Activated T-cell treated with anti-CD3 and anti-CD28 coated beads for 1 hour (primary cell): ENCODE results near the gene MTFP1.
"Not testable (repeated sequence)": the region's sequence is repeated elsewhere in the genome, so short reads cannot be mapped to it uniquely, and the experiment has no call there.

ENCODE experiments used
- DNase-seq: peaks from one replicate; pipeline ENCODE4 v3.0.0-alpha.2; 2020; ENCODE audit warnings: low read depth

Gene MTFP1

GRCh38 chr22:30425616-30426387 is at the start of gene MTFP1:
Gene MTFP1, plus strand, starts transcription at chr22:30425768. Its CDS starts 112 bp downstream, at chr22:30425880.
- DNase-seq = no peak

- no peak for DNase-seq
Observed at GRCh38 chr22:30380011-30380410, 45.6 kb upstream of the MTFP1 start.

- no peak for DNase-seq
Observed at GRCh38 chr22:30381264-30381663, 44.3 kb upstream of the MTFP1 start.

- no peak for DNase-seq
Observed at GRCh38 chr22:30382340-30382739, 43.2 kb upstream of the MTFP1 start.

- DNase-seq = no peak
Observed at GRCh38 chr22:30383061-30383460, 42.5 kb upstream of the MTFP1 start.

GRCh38 chr22:30385942-30386341 is 39.6 kb upstream of the MTFP1 start:
- DNase-seq = no peak

- DNase-seq = no peak
Observed at GRCh38 chr22:30386608-30386959, 39.0 kb upstream of the MTFP1 start.

- DNase-seq = peak; percentile 72
Observed at GRCh38 chr22:30386960-30387827, 38.4 kb upstream of the MTFP1 start, which contains the start of gene RNF215. Gene RNF215, minus strand, starts transcription at chr22:30387411. Its CDS starts 98 bp downstream, at chr22:30387313.

GRCh38 chr22:30390974-30391691 is 34.4 kb upstream of the MTFP1 start:
- peak; percentile 70 for DNase-seq

GRCh38 chr22:30392661-30393321 is 32.8 kb upstream of the MTFP1 start:
- no peak for DNase-seq

- DNase-seq = no peak
Observed at GRCh38 chr22:30393322-30393680, 32.3 kb upstream of the MTFP1 start.

GRCh38 chr22:30393885-30394284 is 31.7 kb upstream of the MTFP1 start:
- no peak for DNase-seq

- peak; percentile 39 for DNase-seq
Observed at GRCh38 chr22:30396871-30397655, 28.5 kb upstream of the MTFP1 start, which contains the start of gene SEC14L2. Gene SEC14L2, plus strand, starts transcription at chr22:30397018. Its CDS starts 99 bp downstream, at chr22:30397117.

GRCh38 chr22:30397656-30398635 is 27.6 kb upstream of the MTFP1 start:
- no peak for DNase-seq

- no peak for DNase-seq
Observed at GRCh38 chr22:30398685-30399680, 26.6 kb upstream of the MTFP1 start.

- DNase-seq = no peak
Observed at GRCh38 chr22:30399718-30400117, 25.9 kb upstream of the MTFP1 start.

- DNase-seq = no peak
Observed at GRCh38 chr22:30400159-30400558, 25.4 kb upstream of the MTFP1 start.

GRCh38 chr22:30401024-30401423 is 24.5 kb upstream of the MTFP1 start:
- not testable (repeated sequence) for DNase-seq
